ENCODE results near the gene PNKP. TPM values are rescaled to one million over a fixed set of nuclear protein-coding genes. Genes with fewer than 3 reads are reported as not detected.
A peak's percentile ranks its signal among the peaks of the same experiment; 100 is the strongest.

The PNKP gene
- total and polyA plus RNA-seq, 9 of the 15 experiments (the other 6 are each of a cell fraction or from before 2014, with no cell fraction given), result 2.8 to 85.4 (median 25.3) TPM

GRCh38 chr19:49869484-49870308 lies 2.3 kb upstream of the PNKP start (continued):
- TF ChIP-seq RERE (CRISPR knock-in tag; IDR thresholded peaks at IDR 0.05; ENCODE audit: borderline replicate concordance) (no peak), USF1 (CRISPR knock-in tag; IDR thresholded peaks at IDR 0.05) (no peak), POLR2AphosphoS5 (IDR thresholded peaks at IDR 0.05; ENCODE audit: control insufficient read depth, insufficient read depth, low read depth, low read length) (peak; percentile 16; the same call in 1 of the 2 replicates), OTX1 (CRISPR knock-in tag; IDR thresholded peaks at IDR 0.05) (0 out of 2 replicates have a peak, but pooled peaks have one; percentile 59), CAMTA2 (CRISPR knock-in tag; conservative IDR thresholded peaks at IDR 0.05) (0 out of 2 replicates have a peak, but pooled peaks have one; percentile 75), GABPB1 (CRISPR knock-in tag; IDR thresholded peaks at IDR 0.05) (peak; percentile 26; the same call in 1 of the 2 replicates), U2AF2 (optimal IDR thresholded peaks at IDR 0.05; ENCODE audit: low read depth, low read length) (no peak), DDX20 (tag; IDR thresholded peaks at IDR 0.05; ENCODE audit: low read depth) (no peak), JUND (IDR thresholded peaks at IDR 0.05; ENCODE audit: borderline replicate concordance, low read depth, low read length) (0 out of 2 replicates have a peak, but pooled peaks have one; percentile 22), JUND (tag; IDR thresholded peaks at IDR 0.05; ENCODE audit: borderline replicate concordance, low read depth, low read length) (no peak; the same call in 2 of the 3 replicates), ESRRA (IDR thresholded peaks at IDR 0.05; ENCODE audit: borderline replicate concordance, low read depth) (peak; percentile 17; the same call in 1 of the 2 replicates), HMGXB4 (CRISPR knock-in tag; IDR thresholded peaks at IDR 0.05) (no peak), GTF2A2 (tag; IDR thresholded peaks at IDR 0.05) (no peak), POLR2AphosphoS2 (IDR thresholded peaks at IDR 0.05; ENCODE audit: low read length) (no peak; the same call in none of the 2 replicates), SMAD2 (IDR thresholded peaks at IDR 0.05; ENCODE audit: low read depth, low read length) (no peak), PRPF4 (IDR thresholded peaks at IDR 0.05; ENCODE audit: insufficient read depth, low read depth, low read length, poor library complexity, severe bottlenecking) (no peak), BRD9 (IDR thresholded peaks at IDR 0.05; ENCODE audit: low read depth, partially characterized antibody) (no peak)
